PFSK-1 (cell line): ENCODE data around the gene PTPRT.

Source experiments
- FOXP2 ChIP-seq: optimal IDR thresholded peaks from 2 replicates; pipeline ENCODE3; 2011; ENCODE audit warnings: borderline replicate concordance, control low read depth, inconsistent platforms; ENCODE audit not compliant: insufficient read depth; ENCODE audit errors: extremely low read length, extremely low read depth
- POLR2AphosphoS5 ChIP-seq: IDR thresholded peaks from 2 replicates; pipeline ENCODE4 v1.6.1; 2012; ENCODE audit warnings: low read depth, mild to moderate bottlenecking, control low read depth, low read length, moderate library complexity
- REST ChIP-seq, 2 experiments: IDR thresholded peaks; 2 replicates each; pipeline versions ENCODE4 v1.6.1 to v1.8.0; 2011 to 2012; ENCODE audit warnings: low read depth in 2 of 2, low read length in 2 of 2, control low read depth in 1 of 2, inconsistent platforms in 1 of 2, mild to moderate bottlenecking in 1 of 2, moderate library complexity in 1 of 2; ENCODE audit not compliant: insufficient read depth in 1 of 2
- SIN3A ChIP-seq: IDR thresholded peaks from 2 replicates; pipeline ENCODE4 v1.6.1; 2012; ENCODE audit warnings: mild to moderate bottlenecking, low read length, moderate library complexity, borderline replicate concordance; ENCODE audit not compliant: insufficient read depth
- TAF1 ChIP-seq: IDR thresholded peaks from 2 replicates; pipeline ENCODE4 v1.6.1; 2012; ENCODE audit warnings: low read length, control low read depth, borderline replicate concordance; ENCODE audit not compliant: insufficient read depth

PTPRT gene

GRCh38 chr20:42110301-42110700, 1079.4 kb downstream of the PTPRT start:
- TF ChIP-seq SIN3A = no peak

- TF ChIP-seq FOXP2 (no peak), POLR2AphosphoS5 (no peak), TAF1 (no peak), REST (IDR thresholded peaks at IDR 0.05; ENCODE audit: insufficient read depth in 1 of 2, low read depth in 2 of 2, low read length in 2 of 2) (no peak)
Observed at GRCh38 chr20:42102000-42102399, 1087.7 kb downstream of the PTPRT start.

- TF ChIP-seq FOXP2 = no peak
- no peak for TF ChIP-seq SIN3A
- TF ChIP-seq POLR2AphosphoS5 = no peak
- no peak for TF ChIP-seq REST (IDR thresholded peaks at IDR 0.05; ENCODE audit: insufficient read depth in 1 of 2, low read depth in 2 of 2, low read length in 2 of 2)
- TF ChIP-seq TAF1 = no peak
Observed at GRCh38 chr20:42100137-42100704, 1089.5 kb downstream of the PTPRT start.

- no peak for TF ChIP-seq REST (IDR thresholded peaks at IDR 0.05; ENCODE audit: insufficient read depth in 1 of 2, low read depth in 2 of 2, low read length in 2 of 2)
- no peak for TF ChIP-seq POLR2AphosphoS5
- no peak for TF ChIP-seq TAF1
- no peak for TF ChIP-seq SIN3A
- TF ChIP-seq FOXP2 = no peak
Observed at GRCh38 chr20:42099101-42099500, 1090.6 kb downstream of the PTPRT start.

- TF ChIP-seq POLR2AphosphoS5 (no peak), FOXP2 (no peak), REST (IDR thresholded peaks at IDR 0.05; ENCODE audit: insufficient read depth in 1 of 2, low read depth in 2 of 2, low read length in 2 of 2) (no peak), TAF1 (no peak), SIN3A (no peak)
Observed at GRCh38 chr20:42098418-42098817, 1091.3 kb downstream of the PTPRT start.
